WTC11 (cell line): Measurements from ENCODE around the gene GRID2.

ENCODE experiments used
- ATF3 ChIP-seq: sonication (generic); formaldehyde crosslinking; conservative IDR thresholded peaks from 2 replicates; pipeline ENCODE4 v1.8.1; 2022; ENCODE audit warnings: mild to moderate bottlenecking, missing genetic modification reagents
- MLX ChIP-seq: sonication (generic); formaldehyde crosslinking; IDR thresholded peaks from 2 replicates; pipeline ENCODE4 v1.8.1; 2023; ENCODE audit warnings: mild to moderate bottlenecking, missing genetic modification reagents, moderate library complexity
- NFYB ChIP-seq: sonication (generic); formaldehyde crosslinking; conservative IDR thresholded peaks from 2 replicates; pipeline ENCODE4 v1.8.0; 2022; ENCODE audit warnings: low read depth, missing genetic modification reagents
- USF1 ChIP-seq: sonication (generic); formaldehyde crosslinking; IDR thresholded peaks from 2 replicates; pipeline ENCODE4 v1.8.0; 2022; ENCODE audit warnings: mild to moderate bottlenecking, missing genetic modification reagents
- ZBTB43 ChIP-seq: sonication (generic); formaldehyde crosslinking; IDR thresholded peaks from 2 replicates; pipeline ENCODE4 v1.8.1; 2023; ENCODE audit warnings: mild to moderate bottlenecking, missing genetic modification reagents
- TF ChIP-seq, protein P1 (sequence below): fragments of 200-600 bp; IDR thresholded peaks from 2 replicates; pipeline ENCODE4 v1.8.0; 2022; ENCODE audit warnings: antibody characterized with exemption
- TF ChIP-seq, protein P2 (sequence below): sonication (generic); formaldehyde crosslinking; IDR thresholded peaks from 2 replicates; pipeline ENCODE4 v1.8.0; 2022; ENCODE audit warnings: missing genetic modification reagents

GRCh38 chr4:93788712-93789111 is 1484.9 kb downstream of the GRID2 start:
- TF ChIP-seq, protein P1, sequence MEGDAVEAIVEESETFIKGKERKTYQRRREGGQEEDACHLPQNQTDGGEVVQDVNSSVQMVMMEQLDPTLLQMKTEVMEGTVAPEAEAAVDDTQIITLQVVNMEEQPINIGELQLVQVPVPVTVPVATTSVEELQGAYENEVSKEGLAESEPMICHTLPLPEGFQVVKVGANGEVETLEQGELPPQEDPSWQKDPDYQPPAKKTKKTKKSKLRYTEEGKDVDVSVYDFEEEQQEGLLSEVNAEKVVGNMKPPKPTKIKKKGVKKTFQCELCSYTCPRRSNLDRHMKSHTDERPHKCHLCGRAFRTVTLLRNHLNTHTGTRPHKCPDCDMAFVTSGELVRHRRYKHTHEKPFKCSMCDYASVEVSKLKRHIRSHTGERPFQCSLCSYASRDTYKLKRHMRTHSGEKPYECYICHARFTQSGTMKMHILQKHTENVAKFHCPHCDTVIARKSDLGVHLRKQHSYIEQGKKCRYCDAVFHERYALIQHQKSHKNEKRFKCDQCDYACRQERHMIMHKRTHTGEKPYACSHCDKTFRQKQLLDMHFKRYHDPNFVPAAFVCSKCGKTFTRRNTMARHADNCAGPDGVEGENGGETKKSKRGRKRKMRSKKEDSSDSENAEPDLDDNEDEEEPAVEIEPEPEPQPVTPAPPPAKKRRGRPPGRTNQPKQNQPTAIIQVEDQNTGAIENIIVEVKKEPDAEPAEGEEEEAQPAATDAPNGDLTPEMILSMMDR: no peak
- TF ChIP-seq MLX (CRISPR knock-in tag) (no peak), ZBTB43 (CRISPR knock-in tag) (no peak), USF1 (no peak), NFYB (CRISPR knock-in tag) (no peak), ATF3 (no peak)
- TF ChIP-seq, protein P2, sequence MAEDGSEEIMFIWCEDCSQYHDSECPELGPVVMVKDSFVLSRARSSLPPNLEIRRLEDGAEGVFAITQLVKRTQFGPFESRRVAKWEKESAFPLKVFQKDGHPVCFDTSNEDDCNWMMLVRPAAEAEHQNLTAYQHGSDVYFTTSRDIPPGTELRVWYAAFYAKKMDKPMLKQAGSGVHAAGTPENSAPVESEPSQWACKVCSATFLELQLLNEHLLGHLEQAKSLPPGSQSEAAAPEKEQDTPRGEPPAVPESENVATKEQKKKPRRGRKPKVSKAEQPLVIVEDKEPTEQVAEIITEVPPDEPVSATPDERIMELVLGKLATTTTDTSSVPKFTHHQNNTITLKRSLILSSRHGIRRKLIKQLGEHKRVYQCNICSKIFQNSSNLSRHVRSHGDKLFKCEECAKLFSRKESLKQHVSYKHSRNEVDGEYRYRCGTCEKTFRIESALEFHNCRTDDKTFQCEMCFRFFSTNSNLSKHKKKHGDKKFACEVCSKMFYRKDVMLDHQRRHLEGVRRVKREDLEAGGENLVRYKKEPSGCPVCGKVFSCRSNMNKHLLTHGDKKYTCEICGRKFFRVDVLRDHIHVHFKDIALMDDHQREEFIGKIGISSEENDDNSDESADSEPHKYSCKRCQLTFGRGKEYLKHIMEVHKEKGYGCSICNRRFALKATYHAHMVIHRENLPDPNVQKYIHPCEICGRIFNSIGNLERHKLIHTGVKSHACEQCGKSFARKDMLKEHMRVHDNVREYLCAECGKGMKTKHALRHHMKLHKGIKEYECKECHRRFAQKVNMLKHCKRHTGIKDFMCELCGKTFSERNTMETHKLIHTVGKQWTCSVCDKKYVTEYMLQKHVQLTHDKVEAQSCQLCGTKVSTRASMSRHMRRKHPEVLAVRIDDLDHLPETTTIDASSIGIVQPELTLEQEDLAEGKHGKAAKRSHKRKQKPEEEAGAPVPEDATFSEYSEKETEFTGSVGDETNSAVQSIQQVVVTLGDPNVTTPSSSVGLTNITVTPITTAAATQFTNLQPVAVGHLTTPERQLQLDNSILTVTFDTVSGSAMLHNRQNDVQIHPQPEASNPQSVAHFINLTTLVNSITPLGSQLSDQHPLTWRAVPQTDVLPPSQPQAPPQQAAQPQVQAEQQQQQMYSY (CRISPR knock-in tag): no peak
